ENCODE measurements around the gene MBD6. TPM values are rescaled to one million over a fixed set of nuclear protein-coding genes. Genes with fewer than 3 reads are reported as not detected.

MBD6 gene
- total RNA-seq, 5 donors from 2014 or later (not counting 1 experiment from before 2014, with no cell fraction given) = 109 to 122 (median 114) TPM

DNA sequence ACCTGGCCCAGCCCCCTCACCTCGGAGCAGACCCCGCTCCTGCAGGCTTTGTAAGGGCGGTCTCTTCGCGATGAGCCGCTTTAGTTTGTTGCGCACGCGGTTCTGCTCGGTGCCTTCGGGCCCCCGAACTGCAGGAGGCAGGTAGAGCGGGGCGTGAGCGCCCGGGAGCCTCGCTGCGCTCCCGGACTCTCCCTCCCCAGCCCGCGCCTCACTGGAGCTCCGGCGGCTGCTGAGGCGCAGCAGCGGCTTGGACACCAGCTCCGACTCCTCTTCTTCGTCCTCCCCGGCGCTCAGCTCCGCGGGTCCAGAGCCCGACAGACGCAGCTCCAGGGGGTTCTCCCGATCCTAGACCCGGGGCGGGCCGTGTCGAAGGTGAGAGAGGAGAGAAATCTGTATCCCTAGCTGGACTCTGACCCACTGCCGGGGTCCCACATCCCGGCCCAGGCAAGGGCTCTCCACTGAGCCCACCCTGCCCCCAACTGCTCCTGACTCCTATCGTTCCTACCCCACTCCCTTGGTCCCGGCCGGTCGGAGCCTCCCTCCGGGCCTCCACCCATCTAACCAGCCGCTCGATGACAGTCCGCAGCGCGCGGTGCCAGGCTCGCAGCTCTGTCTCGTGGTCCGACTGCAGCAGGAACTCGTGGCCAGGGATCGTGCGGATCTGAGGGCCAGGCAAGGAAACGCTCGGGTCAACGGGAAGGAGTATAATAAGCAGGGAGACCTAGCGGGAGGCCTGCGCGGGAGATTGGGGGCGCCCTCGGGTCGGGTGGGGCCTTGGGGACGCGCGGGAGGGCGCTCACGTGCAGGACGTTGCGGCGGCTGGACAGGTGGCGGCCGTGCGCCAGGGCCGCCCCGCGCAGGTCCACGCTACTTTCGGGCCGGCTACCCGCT, 47.1 kb upstream of the MBD6 start:
- H3K4me1 Mint-ChIP-seq = peaks cover 63 to 87% (median 85%) of the 10 kb centered on the region in 3 donors

DNA sequence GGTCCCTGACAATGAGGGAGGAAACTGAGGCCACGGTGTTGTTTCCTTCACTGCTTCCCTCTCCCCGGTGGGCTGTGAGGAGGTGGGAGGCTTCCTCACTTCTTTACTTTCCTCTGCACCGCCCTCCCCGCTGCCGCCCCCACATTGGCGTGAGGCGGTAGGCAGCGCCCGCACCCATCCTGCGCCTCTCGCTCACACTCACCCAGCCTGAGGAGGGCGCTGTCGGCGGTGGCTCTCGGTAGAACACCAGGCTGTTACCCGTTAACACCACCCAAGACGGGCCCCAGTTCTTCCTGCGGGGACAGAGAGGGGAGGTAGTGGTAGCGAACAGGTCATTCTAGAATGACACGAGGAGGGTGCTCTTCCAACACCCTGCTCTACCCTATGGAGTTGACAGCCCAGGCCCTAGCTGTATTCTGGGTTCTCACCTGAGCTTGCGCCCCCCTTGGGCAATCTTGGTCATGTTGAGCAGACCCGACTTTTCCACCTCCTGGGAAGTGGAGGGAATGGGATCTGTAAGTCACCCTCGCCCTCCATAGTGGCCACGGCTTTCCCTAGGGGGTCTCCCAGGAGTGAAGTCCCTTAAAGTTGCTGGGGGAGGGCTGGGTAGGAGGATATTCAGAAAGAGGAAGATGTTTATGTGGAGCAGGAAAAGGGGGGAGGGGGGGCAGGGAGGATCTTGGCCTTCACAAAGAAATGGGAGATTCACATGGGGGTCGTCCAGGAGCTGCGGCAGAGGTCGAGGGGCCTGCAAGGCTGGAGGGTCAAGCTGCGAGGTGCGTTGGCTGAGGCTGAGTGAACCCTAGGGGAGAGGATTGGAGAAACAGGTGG, 46.2 kb upstream of the MBD6 start:
- Mint-ChIP-seq H3K4me3 (peak overlapping the region; percentile 98 to 99 (median 98)), H3K9me3 (no peaks in the 10 kb centered on the region), H3K27ac (peak overlapping the region; percentile 98), H3K4me1 (peaks cover 71 to 92% (median 89%) of the 10 kb centered on the region in 3 donors), H3K36me3 (peaks cover 38% of the 10 kb centered on the region), H3K27me3 (no peaks in the 10 kb centered on the region)
- CTCF ChIA-PET = interaction anchor here (0.6 to 1.9 kb wide), 9 partner anchors 11 to 146 kb away, joined by 3 to 53 read pairs (median 3); partner anchors contain the start of genes DCTN2 (in 1 of the 2), DDIT3 (in 1 of the 2) and GLI1 (in 1 of the 2)
- POLR2A ChIA-PET = interaction anchor here in 1 of 2 donors (1.0 to 1.4 kb wide), 3 partner anchors 41 to 465 kb away, joined by 3 to 6 read pairs (median 6); partner anchors contain the start of genes ATP23 and DDIT3
- DNase-seq (peak; percentile 55 to 80 (median 71)), ATAC-seq (replicated peaks in 1 of 4) (peak; percentile 21 to 41 (median 23))
- Histone ChIP-seq H3K4me1 (ENCODE audit: control insufficient read depth in 1 of 2, extremely low read depth in 1 of 2, insufficient read depth in 2 of 2, low read length in 2 of 2) (peaks cover 28 to 93% of the 10 kb centered on the region in 2 experiments), H3K9me3 (no peaks in the 10 kb centered on the region), H3K4me3 (ENCODE audit: control insufficient read depth in 1 of 2, extremely low read depth in 1 of 2, low read length in 1 of 2) (peak overlapping the region; percentile 83 to 91), H3K27ac (ENCODE audit: low read length) (peak overlapping the region; percentile 98), H3K27me3 (replicated peaks in 1 of 2; ENCODE audit: control insufficient read depth in 2 of 2, extremely low read depth in 1 of 2, insufficient read depth in 2 of 2, low read length in 1 of 2) (no peaks in the 10 kb centered on the region), H3K36me3 (ENCODE audit: control insufficient read depth in 2 of 2, extremely low read depth in 1 of 2, insufficient read depth in 1 of 2, low read length in 1 of 2) (peaks cover 8 to 40% of the 10 kb centered on the region in 2 donors)
- 0% methylated on average over 5 of the region's 29 CpGs for WGBS (ENCODE audit: insufficient coverage)

More for the DNA sequence above, 47.1 kb upstream of the MBD6 start:
- peaks cover 23 to 93% of the 10 kb centered on the region in 2 experiments for H3K4me1 ChIP-seq (ENCODE audit: control insufficient read depth in 1 of 2, extremely low read depth in 1 of 2, insufficient read depth in 2 of 2, low read length in 2 of 2)
- peak overlapping the region; percentile 82 to 98 for H3K27ac Mint-ChIP-seq
- peak overlapping the region; percentile 83 to 91 for H3K4me3 ChIP-seq (ENCODE audit: control insufficient read depth in 1 of 2, extremely low read depth in 1 of 2, low read length in 1 of 2)
- H3K4me3 Mint-ChIP-seq = peak overlapping the region; percentile 98 to 99 (median 98)
- ATAC-seq (replicated peaks in 1 of 4) (no peak), DNase-seq (no peak)
- 56% methylated on average over 56 of the region's 84 CpGs for WGBS (ENCODE audit: insufficient coverage)
- peaks cover 13 to 49% of the 10 kb centered on the region in 2 donors for H3K36me3 ChIP-seq (ENCODE audit: control insufficient read depth in 2 of 2, extremely low read depth in 1 of 2, insufficient read depth in 1 of 2, low read length in 1 of 2)
- no peaks in the 10 kb centered on the region for H3K27me3 Mint-ChIP-seq
- peaks cover 38% of the 10 kb centered on the region for H3K36me3 Mint-ChIP-seq
- peak overlapping the region; percentile 98 for H3K27ac ChIP-seq (ENCODE audit: low read length)
- no peaks in the 10 kb centered on the region for H3K27me3 ChIP-seq (replicated peaks in 1 of 2; ENCODE audit: control insufficient read depth in 2 of 2, extremely low read depth in 1 of 2, insufficient read depth in 2 of 2, low read length in 1 of 2)
- H3K9me3 ChIP-seq = no peaks in the 10 kb centered on the region
- ChIA-PET CTCF (interaction anchor here (0.5 to 1.9 kb wide), 9 partner anchors 11 to 1184 kb away, joined by 3 to 53 read pairs (median 4); partner anchors contain the start of gene GLI1 (in 1 of the 2)), POLR2A (interaction anchor here (0.5 to 1.2 kb wide), 4 partner anchors 10 to 15 kb away, joined by 4 read pairs; no protein-coding TSS in a partner anchor)
- no peaks in the 10 kb centered on the region for H3K9me3 Mint-ChIP-seq

DNA sequence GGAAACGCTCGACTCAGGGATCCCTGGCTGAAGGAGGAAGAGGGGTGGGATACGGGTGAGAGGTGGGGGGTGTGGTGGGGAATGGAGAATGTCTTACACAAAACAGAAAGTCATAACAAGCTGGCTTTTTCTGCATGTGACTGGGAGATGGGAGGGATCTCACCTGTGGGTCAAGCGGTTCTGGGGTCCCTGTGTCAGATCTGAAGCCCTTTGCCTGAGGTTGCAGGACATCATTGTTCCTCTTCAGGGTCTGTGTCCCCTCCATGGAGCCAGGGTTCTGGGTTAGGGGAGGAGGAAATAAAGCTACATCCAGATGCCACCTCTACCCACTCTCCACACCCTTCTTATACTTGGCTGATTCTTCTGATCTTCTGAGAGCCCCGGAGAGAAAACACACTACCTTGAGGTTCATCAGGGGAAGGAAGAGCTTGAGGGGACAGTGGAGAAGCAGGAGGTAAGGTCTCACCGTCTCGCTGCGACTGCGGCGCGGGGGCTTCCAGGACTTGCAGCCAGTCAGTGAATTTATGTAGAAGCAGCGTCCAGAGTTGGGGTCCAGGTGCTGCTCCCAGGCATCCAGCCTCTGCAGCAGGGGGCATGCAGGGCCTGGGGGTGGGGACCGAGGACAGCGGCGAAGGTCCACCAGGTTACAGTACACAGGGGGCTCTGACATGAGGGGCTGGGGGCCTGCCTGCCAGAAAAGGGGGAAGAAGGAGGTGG, 45.5 kb upstream of the MBD6 start:
- Mint-ChIP-seq H3K4me1 (peaks cover 75 to 92% (median 89%) of the 10 kb centered on the region in 3 donors), H3K4me3 (peak overlapping the region; percentile 98 to 99 (median 98)), H3K27me3 (no peaks in the 10 kb centered on the region), H3K9me3 (no peaks in the 10 kb centered on the region), H3K36me3 (peaks cover 34% of the 10 kb centered on the region), H3K27ac (peak overlapping the region; percentile 98)
- Histone ChIP-seq H3K27me3 (replicated peaks in 1 of 2; ENCODE audit: control insufficient read depth in 2 of 2, extremely low read depth in 1 of 2, insufficient read depth in 2 of 2, low read length in 1 of 2) (no peaks in the 10 kb centered on the region), H3K4me3 (ENCODE audit: control insufficient read depth in 1 of 2, extremely low read depth in 1 of 2, low read length in 1 of 2) (peak overlapping the region; percentile 83 to 91), H3K27ac (ENCODE audit: low read length) (peak overlapping the region; percentile 98), H3K36me3 (ENCODE audit: control insufficient read depth in 2 of 2, extremely low read depth in 1 of 2, insufficient read depth in 1 of 2, low read length in 1 of 2) (peaks cover 8 to 32% of the 10 kb centered on the region in 2 donors), H3K4me1 (ENCODE audit: control insufficient read depth in 1 of 2, extremely low read depth in 1 of 2, insufficient read depth in 2 of 2, low read length in 2 of 2) (peaks cover 28 to 93% of the 10 kb centered on the region in 2 experiments), H3K9me3 (no peaks in the 10 kb centered on the region)
- DNase-seq = peak in 3 of 35 experiments; percentile 34 to 51 (median 40)
- 0% methylated on average over 10 of the region's 15 CpGs for WGBS (ENCODE audit: insufficient coverage)
- CTCF ChIA-PET = interaction anchor here (0.6 to 1.9 kb wide), 13 partner anchors 9 to 166 kb away, joined by 3 to 53 read pairs (median 4); partner anchors contain the start of genes DCTN2 (in 1 of the 2), DDIT3 (in 1 of the 2) and GLI1 (in 1 of the 2)
- POLR2A ChIA-PET = interaction anchor here in 1 of 2 donors (1.0 to 1.4 kb wide), 3 partner anchors 40 to 464 kb away, joined by 3 to 6 read pairs (median 6); partner anchors contain the start of genes ATP23 and DDIT3
- ATAC-seq (replicated peaks in 1 of 4) = peak; percentile 24 to 31 (median 26)

DNA sequence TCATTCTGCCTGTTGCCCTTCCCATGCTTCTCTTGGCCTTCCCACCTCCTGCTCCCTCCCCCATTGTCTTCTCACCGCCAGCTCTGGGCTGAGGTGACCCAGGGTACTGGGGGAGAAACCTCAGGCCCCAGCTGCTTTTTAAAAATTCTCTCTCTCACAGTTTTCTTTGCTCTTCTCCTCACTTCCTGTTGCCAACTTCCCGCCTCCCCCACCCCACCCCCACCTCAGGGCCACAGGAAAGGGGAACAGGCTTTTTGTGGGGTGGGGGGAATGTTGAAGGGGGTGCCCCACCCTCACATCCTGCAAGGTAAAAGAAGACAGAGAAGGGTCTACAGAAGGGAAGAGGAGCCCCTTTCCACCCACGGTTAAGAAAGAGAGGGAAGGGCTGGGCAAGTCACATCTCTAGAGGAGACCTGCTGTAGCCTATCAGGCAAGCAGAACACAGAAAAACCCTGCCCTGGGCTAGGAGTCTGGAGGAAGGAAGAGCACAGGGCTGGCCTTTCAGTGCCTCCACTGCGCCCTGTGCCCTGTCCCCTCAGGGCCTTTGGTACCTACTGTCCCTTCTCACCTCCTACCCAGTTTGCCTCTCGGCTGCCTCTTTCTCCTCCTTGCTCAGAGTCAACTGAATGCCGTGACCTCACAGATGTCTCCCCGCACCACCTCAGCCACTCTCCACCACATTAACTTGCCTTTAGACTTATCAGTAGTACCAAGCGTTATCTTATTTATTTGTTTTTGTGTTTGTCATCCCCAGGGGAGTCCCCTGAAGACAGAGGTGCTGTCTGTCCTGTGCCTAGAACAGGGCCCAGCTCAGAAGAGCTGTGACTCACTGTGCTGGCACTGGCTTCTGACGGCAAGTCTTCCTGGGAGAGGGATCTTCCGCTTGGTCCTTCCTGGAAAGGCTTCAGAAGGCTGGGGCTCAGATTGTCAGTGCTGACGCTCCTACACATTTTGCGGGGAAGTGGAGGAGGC, 44.6 kb upstream of the MBD6 start:
- POLR2A ChIA-PET = interaction anchor here in 1 of 2 donors (1.0 to 1.4 kb wide), 4 partner anchors 19 to 463 kb away, joined by 3 to 6 read pairs (median 4); partner anchors contain the start of genes ATP23 and DDIT3
- Mint-ChIP-seq H3K4me3 (peak overlapping the region; percentile 98 to 99 (median 98)), H3K27ac (peak overlapping the region; percentile 98), H3K4me1 (peaks cover 68 to 83% (median 82%) of the 10 kb centered on the region in 3 donors), H3K9me3 (no peaks in the 10 kb centered on the region), H3K27me3 (no peaks in the 10 kb centered on the region), H3K36me3 (peaks cover 26% of the 10 kb centered on the region)
- H3K36me3 ChIP-seq (ENCODE audit: control insufficient read depth in 2 of 2, extremely low read depth in 1 of 2, insufficient read depth in 1 of 2, low read length in 1 of 2) = peaks cover 8 to 25% of the 10 kb centered on the region in 2 donors
- peaks cover 28 to 86% of the 10 kb centered on the region in 2 experiments for H3K4me1 ChIP-seq (ENCODE audit: control insufficient read depth in 1 of 2, extremely low read depth in 1 of 2, insufficient read depth in 2 of 2, low read length in 2 of 2)
- CTCF ChIA-PET = interaction anchor here (0.6 to 4.2 kb wide), 11 partner anchors 8 to 166 kb away, joined by 3 to 53 read pairs (median 4); partner anchors contain the start of genes DDIT3 (in 1 of the 2) and GLI1 (in 1 of the 2)
- ATAC-seq (replicated peaks in 1 of 4) (peak; percentile 55 to 57 (median 56)), DNase-seq (peak in 28 of 35 experiments; percentile 15 to 78 (median 44))
- 12% methylated on average over 3 of the region's 12 CpGs for WGBS (ENCODE audit: insufficient coverage)
- H3K4me3 ChIP-seq (ENCODE audit: control insufficient read depth in 1 of 2, extremely low read depth in 1 of 2, low read length in 1 of 2) = peak overlapping the region; percentile 83 to 91
- H3K27me3 ChIP-seq (replicated peaks in 1 of 2; ENCODE audit: control insufficient read depth in 2 of 2, extremely low read depth in 1 of 2, insufficient read depth in 2 of 2, low read length in 1 of 2) = no peaks in the 10 kb centered on the region
- H3K9me3 ChIP-seq = no peaks in the 10 kb centered on the region
- peak overlapping the region; percentile 98 for H3K27ac ChIP-seq (ENCODE audit: low read length)
